SW480 (cell line): ENCODE measurements around the gene ANKS1B.
"Not testable (repeated sequence)": the region's sequence is repeated elsewhere in the genome, so short reads cannot be mapped to it uniquely, and the experiment has no call there.

Experiments
- DNase-seq: peaks from one replicate; pipeline ENCODE4 v3.0.0-alpha.2; 2016; ENCODE audit warnings: low spot score

The ANKS1B gene

GRCh38 chr12:99267038-99267437, 717.7 kb downstream of the ANKS1B start:
- DNase-seq, result peak; percentile 6

- DNase-seq, result no peak
These were observed 719.1 kb downstream of the ANKS1B start for GRCh38 chr12:99265648-99266047.

GRCh38 chr12:99261256-99261655, 723.5 kb downstream of the ANKS1B start:
- DNase-seq, result no peak

GRCh38 chr12:99260456-99260996, 724.2 kb downstream of the ANKS1B start:
- no peak for DNase-seq

GRCh38 chr12:99259040-99259934, 725.4 kb downstream of the ANKS1B start:
- no peak for DNase-seq

- no peak for DNase-seq
These were observed 727.1 kb downstream of the ANKS1B start for GRCh38 chr12:99257672-99258071.

- DNase-seq, result peak; percentile 8
These were observed 731.7 kb downstream of the ANKS1B start for GRCh38 chr12:99253068-99253467.

GRCh38 chr12:99250091-99250490, 734.6 kb downstream of the ANKS1B start:
- no peak for DNase-seq

GRCh38 chr12:99249543-99249942, 735.2 kb downstream of the ANKS1B start:
- DNase-seq, result no peak

- DNase-seq, result not testable (repeated sequence)
These were observed 746.7 kb downstream of the ANKS1B start for GRCh38 chr12:99237907-99238538.

- no peak for DNase-seq
These were observed 749.4 kb downstream of the ANKS1B start for GRCh38 chr12:99235381-99235780.

- no peak for DNase-seq
These were observed 750.0 kb downstream of the ANKS1B start for GRCh38 chr12:99234702-99235101.

- DNase-seq, result no peak
These were observed 752.4 kb downstream of the ANKS1B start for GRCh38 chr12:99232324-99232723.

GRCh38 chr12:99231031-99231430, 753.7 kb downstream of the ANKS1B start:
- no peak for DNase-seq

- no peak for DNase-seq
These were observed 760.5 kb downstream of the ANKS1B start for GRCh38 chr12:99224237-99224636.

- no peak for DNase-seq
These were observed 761.2 kb downstream of the ANKS1B start for GRCh38 chr12:99223579-99223978.

- DNase-seq, result no peak
These were observed 771.7 kb downstream of the ANKS1B start for GRCh38 chr12:99213047-99213446.

GRCh38 chr12:99212275-99212674, 772.5 kb downstream of the ANKS1B start:
- no peak for DNase-seq

GRCh38 chr12:99205111-99205510, 779.6 kb downstream of the ANKS1B start:
- DNase-seq, result no peak

GRCh38 chr12:99201906-99202645, 782.7 kb downstream of the ANKS1B start:
- no peak for DNase-seq

GRCh38 chr12:99200711-99201384, 783.9 kb downstream of the ANKS1B start:
- DNase-seq, result no peak

- no peak for DNase-seq
These were observed 789.3 kb downstream of the ANKS1B start for GRCh38 chr12:99195474-99195873.
